C4-2B (cell line): ENCODE measurements around the gene ARHGEF12.

Source experiments
- ZFX ChIP-seq: fragments of 450-650 bp; IDR thresholded peaks from 2 replicates; pipeline ENCODE4 v1.6.1; 2017
- TF ChIP-seq, protein P1 (sequence below): fragments of 450-650 bp; conservative IDR thresholded peaks from 2 replicates; pipeline ENCODE4 v1.5.1; 2017; ENCODE audit warnings: mild to moderate bottlenecking

DNA sequence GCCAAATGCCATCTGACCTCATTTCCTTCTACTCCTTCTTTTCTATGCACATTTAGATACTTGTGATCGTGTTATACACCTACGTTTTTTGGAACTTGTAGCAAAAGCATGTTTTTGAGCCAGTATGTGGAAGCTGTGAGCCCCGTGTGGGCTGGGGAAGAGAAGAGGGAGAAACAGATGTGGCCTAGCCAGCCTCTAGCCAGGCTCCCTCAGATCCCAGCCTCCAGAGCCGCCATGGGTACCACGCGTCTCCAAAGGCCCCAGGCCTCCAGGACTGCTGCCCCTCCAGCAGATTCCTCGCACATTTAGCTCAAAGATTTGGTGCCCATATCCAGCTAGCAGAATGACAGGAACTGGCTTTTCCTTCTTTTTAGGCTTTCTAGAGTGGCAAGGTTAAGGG is 28.1 kb upstream of the ARHGEF12 start:
- TF ChIP-seq, protein P1, sequence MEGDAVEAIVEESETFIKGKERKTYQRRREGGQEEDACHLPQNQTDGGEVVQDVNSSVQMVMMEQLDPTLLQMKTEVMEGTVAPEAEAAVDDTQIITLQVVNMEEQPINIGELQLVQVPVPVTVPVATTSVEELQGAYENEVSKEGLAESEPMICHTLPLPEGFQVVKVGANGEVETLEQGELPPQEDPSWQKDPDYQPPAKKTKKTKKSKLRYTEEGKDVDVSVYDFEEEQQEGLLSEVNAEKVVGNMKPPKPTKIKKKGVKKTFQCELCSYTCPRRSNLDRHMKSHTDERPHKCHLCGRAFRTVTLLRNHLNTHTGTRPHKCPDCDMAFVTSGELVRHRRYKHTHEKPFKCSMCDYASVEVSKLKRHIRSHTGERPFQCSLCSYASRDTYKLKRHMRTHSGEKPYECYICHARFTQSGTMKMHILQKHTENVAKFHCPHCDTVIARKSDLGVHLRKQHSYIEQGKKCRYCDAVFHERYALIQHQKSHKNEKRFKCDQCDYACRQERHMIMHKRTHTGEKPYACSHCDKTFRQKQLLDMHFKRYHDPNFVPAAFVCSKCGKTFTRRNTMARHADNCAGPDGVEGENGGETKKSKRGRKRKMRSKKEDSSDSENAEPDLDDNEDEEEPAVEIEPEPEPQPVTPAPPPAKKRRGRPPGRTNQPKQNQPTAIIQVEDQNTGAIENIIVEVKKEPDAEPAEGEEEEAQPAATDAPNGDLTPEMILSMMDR: no peak
- no peak for TF ChIP-seq ZFX
